ENCODE data around the gene SORL1. TPM values are rescaled to one million over a fixed set of nuclear protein-coding genes. Genes with fewer than 3 reads are reported as not detected.

SORL1 gene
- total RNA-seq, 6 experiments from 2014 or later: 0.19 to 0.48 (median 0.36) TPM

DNA sequence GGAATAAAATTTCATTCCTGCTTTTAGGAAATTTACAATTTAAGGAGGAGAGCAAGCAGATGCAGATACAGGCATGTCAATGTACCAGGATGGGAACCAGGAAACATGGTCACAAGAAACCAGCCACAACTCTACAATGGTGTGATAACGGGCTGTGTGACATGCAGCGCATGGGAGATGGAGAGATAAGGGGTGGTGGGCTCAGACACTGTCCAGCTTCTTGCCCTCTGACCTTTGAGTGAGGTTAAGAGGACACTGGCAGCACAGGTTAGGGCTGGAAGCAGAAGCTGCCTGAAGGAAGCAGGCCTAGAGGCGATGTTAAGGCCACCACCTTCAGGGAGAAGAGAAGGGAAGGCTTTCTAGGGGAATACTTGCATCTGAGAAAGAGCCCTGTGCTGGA lies 3.0 kb downstream of the SORL1 start:
- Mint-ChIP-seq H3K9me3 (no peaks in the 10 kb centered on the region), H3K27ac (no peak overlapping the region), H3K27me3 (ENCODE audit: insufficient read depth) (peaks cover 43% of the 10 kb centered on the region), H3K36me3 (ENCODE audit: low read depth) (no peaks in the 10 kb centered on the region), H3K4me1 (ENCODE audit: low read depth) (no peaks in the 10 kb centered on the region), H3K4me3 (no peak overlapping the region)
- no peak for DNase-seq
- TF ChIP-seq, protein P1, sequence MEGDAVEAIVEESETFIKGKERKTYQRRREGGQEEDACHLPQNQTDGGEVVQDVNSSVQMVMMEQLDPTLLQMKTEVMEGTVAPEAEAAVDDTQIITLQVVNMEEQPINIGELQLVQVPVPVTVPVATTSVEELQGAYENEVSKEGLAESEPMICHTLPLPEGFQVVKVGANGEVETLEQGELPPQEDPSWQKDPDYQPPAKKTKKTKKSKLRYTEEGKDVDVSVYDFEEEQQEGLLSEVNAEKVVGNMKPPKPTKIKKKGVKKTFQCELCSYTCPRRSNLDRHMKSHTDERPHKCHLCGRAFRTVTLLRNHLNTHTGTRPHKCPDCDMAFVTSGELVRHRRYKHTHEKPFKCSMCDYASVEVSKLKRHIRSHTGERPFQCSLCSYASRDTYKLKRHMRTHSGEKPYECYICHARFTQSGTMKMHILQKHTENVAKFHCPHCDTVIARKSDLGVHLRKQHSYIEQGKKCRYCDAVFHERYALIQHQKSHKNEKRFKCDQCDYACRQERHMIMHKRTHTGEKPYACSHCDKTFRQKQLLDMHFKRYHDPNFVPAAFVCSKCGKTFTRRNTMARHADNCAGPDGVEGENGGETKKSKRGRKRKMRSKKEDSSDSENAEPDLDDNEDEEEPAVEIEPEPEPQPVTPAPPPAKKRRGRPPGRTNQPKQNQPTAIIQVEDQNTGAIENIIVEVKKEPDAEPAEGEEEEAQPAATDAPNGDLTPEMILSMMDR (IDR thresholded peaks at IDR 0.05): no peak

DNA sequence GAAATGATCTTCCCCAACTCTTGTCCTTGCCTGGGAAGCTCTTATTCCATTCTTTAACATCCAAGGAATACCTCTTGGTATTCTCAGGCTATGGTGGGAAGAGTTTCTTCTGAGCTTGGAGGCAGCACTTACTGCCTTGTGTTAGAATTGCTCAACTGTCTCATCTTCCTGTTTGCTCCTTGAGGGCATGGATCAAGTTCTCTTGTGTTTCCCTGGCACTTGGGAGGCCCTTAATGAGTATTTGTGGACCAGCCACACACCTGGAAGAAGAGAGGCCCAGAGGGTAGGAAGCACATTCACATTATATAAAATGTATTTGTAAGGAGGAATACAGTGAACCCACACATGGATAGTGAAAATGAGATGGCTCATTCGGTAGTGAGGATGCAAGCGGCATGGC lies 4.0 kb downstream of the SORL1 start:
- Mint-ChIP-seq H3K27ac (no peak overlapping the region), H3K36me3 (ENCODE audit: low read depth) (no peaks in the 10 kb centered on the region), H3K4me3 (no peak overlapping the region), H3K4me1 (ENCODE audit: low read depth) (no peaks in the 10 kb centered on the region), H3K27me3 (ENCODE audit: insufficient read depth) (peaks cover 42% of the 10 kb centered on the region), H3K9me3 (no peaks in the 10 kb centered on the region)
- DNase-seq: no peak
- TF ChIP-seq, protein P1 (IDR thresholded peaks at IDR 0.05): no peak

DNA sequence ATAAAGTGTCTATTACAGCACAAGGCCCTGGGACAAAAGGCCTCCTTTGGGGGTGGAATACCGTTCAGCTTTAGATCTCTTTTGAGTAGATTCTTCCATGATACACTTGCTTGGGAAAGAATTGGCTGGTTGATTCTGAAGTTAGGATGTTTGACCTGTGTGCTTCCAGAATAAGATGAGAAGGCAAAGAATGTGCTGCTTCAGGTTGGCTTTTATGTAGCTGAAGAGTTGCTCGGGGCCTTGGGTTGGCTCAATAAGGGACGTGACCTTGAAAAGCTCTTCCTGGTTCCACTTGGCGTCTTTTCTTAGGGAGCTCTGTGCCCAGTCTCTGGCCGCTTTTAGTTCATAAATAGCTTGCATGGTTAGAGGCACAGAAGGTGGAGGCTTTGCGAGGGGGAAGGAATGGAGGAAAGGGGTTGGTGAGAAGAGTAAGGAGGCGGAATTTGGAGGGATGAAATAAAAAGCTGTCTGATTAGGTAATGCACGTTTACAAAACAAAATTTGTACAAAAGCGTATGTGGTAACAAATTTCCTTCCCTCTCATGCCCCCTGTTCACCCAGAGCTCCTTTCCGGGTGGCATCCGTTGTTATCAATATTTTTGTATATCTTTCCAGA lies 4.8 kb downstream of the SORL1 start:
- TF ChIP-seq, protein P1 (IDR thresholded peaks at IDR 0.05): no peak
- no peak for DNase-seq
- H3K27ac Mint-ChIP-seq: no peak overlapping the region
- H3K36me3 Mint-ChIP-seq (ENCODE audit: low read depth): no peaks in the 10 kb centered on the region
- peaks cover 35% of the 10 kb centered on the region for H3K27me3 Mint-ChIP-seq (ENCODE audit: insufficient read depth)
- H3K9me3 Mint-ChIP-seq: no peaks in the 10 kb centered on the region
- no peaks in the 10 kb centered on the region for H3K4me1 Mint-ChIP-seq (ENCODE audit: low read depth)
- H3K4me3 Mint-ChIP-seq: no peak overlapping the region

DNA sequence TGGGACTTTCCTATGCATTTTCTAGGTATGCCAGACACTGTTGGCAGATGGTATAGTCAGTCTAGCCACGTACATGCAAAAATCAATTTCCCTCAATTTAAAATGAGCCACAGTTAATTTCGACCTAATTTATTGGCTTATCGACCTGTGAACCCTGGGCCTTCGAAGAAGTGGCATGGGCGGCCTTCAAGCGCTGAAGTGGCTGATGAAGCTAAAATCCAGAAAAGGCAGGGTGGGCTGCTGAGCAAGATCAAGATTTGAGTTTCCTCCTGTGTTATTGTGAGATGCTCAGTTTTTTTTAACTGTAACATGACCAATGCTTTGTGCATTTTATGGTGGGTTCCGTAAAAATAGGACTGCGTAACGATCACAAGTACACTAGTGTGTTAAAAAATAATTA lies 6.4 kb downstream of the SORL1 start:
- Mint-ChIP-seq H3K27ac (no peak overlapping the region), H3K36me3 (ENCODE audit: low read depth) (no peaks in the 10 kb centered on the region), H3K4me3 (no peak overlapping the region), H3K4me1 (ENCODE audit: low read depth) (peaks cover 6% of the 10 kb centered on the region), H3K9me3 (no peaks in the 10 kb centered on the region), H3K27me3 (ENCODE audit: insufficient read depth) (peaks cover 26% of the 10 kb centered on the region)
- DNase-seq: no peak
- TF ChIP-seq, protein P1 (IDR thresholded peaks at IDR 0.05): no peak

DNA sequence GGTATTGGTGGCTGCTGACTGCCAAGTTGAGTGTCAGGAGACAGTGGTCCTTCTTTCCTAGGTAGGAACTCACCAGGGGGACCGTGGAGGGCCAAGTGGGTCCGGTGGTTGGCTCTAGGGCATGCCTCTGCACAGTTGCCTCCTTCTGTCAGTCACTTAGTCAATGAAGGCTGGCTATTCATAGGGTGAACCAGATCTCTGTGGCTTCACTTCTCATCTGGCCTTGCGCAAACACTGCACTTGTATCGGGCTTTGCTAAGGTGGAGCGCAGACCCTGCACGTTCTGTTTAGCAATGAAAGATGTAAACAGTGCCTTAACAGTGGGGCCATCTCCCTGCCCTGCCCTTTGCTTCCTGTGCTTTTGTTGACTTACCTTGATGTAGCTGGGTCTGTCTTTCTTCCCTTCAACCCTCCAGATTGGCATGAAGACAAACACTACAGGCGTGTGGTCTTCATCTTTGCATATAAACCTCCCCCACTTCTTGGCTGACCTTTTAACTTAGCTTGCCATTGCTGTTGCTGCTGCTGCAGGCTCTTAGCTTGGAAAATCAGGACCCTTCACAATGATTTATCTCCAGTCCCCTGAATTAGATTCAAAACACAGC lies 7.4 kb downstream of the SORL1 start:
- no peak for DNase-seq
- no peak overlapping the region for H3K4me3 Mint-ChIP-seq

More for the DNA sequence above, 7.4 kb downstream of the SORL1 start:
- H3K27ac Mint-ChIP-seq: no peak overlapping the region
- H3K9me3 Mint-ChIP-seq: no peaks in the 10 kb centered on the region
- peaks cover 15% of the 10 kb centered on the region for H3K4me1 Mint-ChIP-seq (ENCODE audit: low read depth)
- TF ChIP-seq, protein P1 (IDR thresholded peaks at IDR 0.05): no peak
- H3K36me3 Mint-ChIP-seq (ENCODE audit: low read depth): no peaks in the 10 kb centered on the region
- peaks cover 16% of the 10 kb centered on the region for H3K27me3 Mint-ChIP-seq (ENCODE audit: insufficient read depth)

Data from HFFc6 (cell line).